ENCODE results near the gene PLXDC2.
"Not testable (repeated sequence)": the region's sequence is repeated elsewhere in the genome, so short reads cannot be mapped to it uniquely, and the experiment has no call there.

Gene PLXDC2

GRCh38 chr10:19816411-19817230, at the start of gene PLXDC2:
PLXDC2 (plus strand) TSS chr10:19816432.
- no peak for DNase-seq

- DNase-seq = no peak
These were observed 48.4 kb upstream of the PLXDC2 start for GRCh38 chr10:19767876-19768275.

GRCh38 chr10:19769826-19770225, 46.4 kb upstream of the PLXDC2 start:
- DNase-seq = not testable (repeated sequence)

GRCh38 chr10:19772972-19773371, 43.3 kb upstream of the PLXDC2 start:
- no peak for DNase-seq

- no peak for DNase-seq
These were observed 40.9 kb upstream of the PLXDC2 start for GRCh38 chr10:19775296-19775695.

- DNase-seq = no peak
These were observed 38.4 kb upstream of the PLXDC2 start for GRCh38 chr10:19777806-19778205.

- no peak for DNase-seq
These were observed 37.2 kb upstream of the PLXDC2 start for GRCh38 chr10:19778996-19779395.

GRCh38 chr10:19782430-19783089, 33.7 kb upstream of the PLXDC2 start:
- DNase-seq = no peak

- DNase-seq = no peak
These were observed 32.5 kb upstream of the PLXDC2 start for GRCh38 chr10:19783721-19784120.

GRCh38 chr10:19785366-19785765, 30.9 kb upstream of the PLXDC2 start:
- DNase-seq = no peak

GRCh38 chr10:19788075-19788686, 28.1 kb upstream of the PLXDC2 start:
- peak; percentile 32 for DNase-seq

GRCh38 chr10:19788902-19789301, 27.3 kb upstream of the PLXDC2 start:
- DNase-seq = no peak

GRCh38 chr10:19789607-19790006, 26.6 kb upstream of the PLXDC2 start:
- no peak for DNase-seq

- no peak for DNase-seq
These were observed 25.2 kb upstream of the PLXDC2 start for GRCh38 chr10:19791032-19791431.

- no peak for DNase-seq
These were observed 20.5 kb upstream of the PLXDC2 start for GRCh38 chr10:19795684-19796083.

GRCh38 chr10:19800161-19800560, 16.1 kb upstream of the PLXDC2 start:
- DNase-seq = no peak

- DNase-seq = no peak
These were observed 14.9 kb upstream of the PLXDC2 start for GRCh38 chr10:19801369-19801768.

GRCh38 chr10:19803676-19804075, 12.6 kb upstream of the PLXDC2 start:
- no peak for DNase-seq

GRCh38 chr10:19809481-19809880, 6.8 kb upstream of the PLXDC2 start:
- no peak for DNase-seq

- no peak for DNase-seq
These were observed 4.7 kb upstream of the PLXDC2 start for GRCh38 chr10:19811540-19811939.

GRCh38 chr10:19812976-19813375, 3.3 kb upstream of the PLXDC2 start:
- no peak for DNase-seq

- no peak for DNase-seq
These were observed 1.0 kb upstream of the PLXDC2 start for GRCh38 chr10:19815036-19815730.

GRCh38 chr10:19815731-19816410, 361 bp upstream of the PLXDC2 start:
- DNase-seq = no peak
